ENCODE measurements around the gene AGAP1. TPM values are rescaled to one million over a fixed set of nuclear protein-coding genes. Genes with fewer than 3 reads are reported as not detected.
A peak's percentile ranks its signal among the peaks of the same experiment; 100 is the strongest.

AGAP1 gene
- total RNA-seq, 1 donor from 2014 or later, result 47.2 TPM

DNA sequence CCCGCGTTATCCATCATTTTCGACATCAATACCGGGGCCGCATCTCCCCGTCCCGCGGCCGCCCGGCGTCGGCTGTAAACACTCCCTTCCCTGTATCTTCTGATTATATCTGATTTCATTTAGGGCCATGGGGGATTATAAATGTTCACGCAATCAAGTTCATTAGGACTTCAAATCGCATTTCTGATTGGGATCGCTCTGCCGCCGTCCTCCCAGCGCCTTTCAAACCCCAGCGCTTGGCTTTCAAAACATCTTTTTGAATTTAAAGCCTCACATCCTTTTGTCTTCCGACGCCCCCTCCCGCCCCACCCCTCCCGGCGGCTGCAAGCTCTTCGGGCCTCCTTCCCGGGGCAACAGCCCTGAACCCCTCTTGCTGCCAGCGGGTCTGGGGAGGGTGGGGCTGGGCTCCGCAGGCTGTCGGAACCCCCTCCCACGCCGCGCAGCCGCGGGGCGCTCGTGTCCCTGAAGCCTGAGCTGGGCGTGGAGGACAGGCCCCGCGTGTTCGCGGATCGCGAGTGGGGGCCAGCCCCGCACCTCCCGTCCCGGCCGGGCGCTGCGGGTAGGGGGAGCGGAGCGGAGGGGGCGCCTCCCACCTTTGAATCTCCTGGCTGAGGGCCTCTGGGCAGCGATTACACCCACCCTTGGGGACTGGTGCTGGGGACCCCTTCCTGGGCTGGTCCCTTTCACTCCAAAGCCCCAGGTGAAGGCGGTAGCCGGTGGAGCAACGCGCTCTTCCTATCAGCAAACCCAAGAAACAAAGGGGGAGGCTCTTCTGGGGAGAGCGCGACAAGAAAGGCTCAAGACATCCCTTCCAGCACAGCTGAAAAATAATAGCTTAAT lies 685.6 kb downstream of the AGAP1 start:
- H3K27me3 Mint-ChIP-seq, result peaks cover 64% of the 10 kb centered on the region
- peaks cover 12% of the 10 kb centered on the region for H3K4me1 Mint-ChIP-seq (ENCODE audit: low read depth)
- TF ChIP-seq, protein P1, sequence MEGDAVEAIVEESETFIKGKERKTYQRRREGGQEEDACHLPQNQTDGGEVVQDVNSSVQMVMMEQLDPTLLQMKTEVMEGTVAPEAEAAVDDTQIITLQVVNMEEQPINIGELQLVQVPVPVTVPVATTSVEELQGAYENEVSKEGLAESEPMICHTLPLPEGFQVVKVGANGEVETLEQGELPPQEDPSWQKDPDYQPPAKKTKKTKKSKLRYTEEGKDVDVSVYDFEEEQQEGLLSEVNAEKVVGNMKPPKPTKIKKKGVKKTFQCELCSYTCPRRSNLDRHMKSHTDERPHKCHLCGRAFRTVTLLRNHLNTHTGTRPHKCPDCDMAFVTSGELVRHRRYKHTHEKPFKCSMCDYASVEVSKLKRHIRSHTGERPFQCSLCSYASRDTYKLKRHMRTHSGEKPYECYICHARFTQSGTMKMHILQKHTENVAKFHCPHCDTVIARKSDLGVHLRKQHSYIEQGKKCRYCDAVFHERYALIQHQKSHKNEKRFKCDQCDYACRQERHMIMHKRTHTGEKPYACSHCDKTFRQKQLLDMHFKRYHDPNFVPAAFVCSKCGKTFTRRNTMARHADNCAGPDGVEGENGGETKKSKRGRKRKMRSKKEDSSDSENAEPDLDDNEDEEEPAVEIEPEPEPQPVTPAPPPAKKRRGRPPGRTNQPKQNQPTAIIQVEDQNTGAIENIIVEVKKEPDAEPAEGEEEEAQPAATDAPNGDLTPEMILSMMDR (IDR thresholded peaks at IDR 0.05; ENCODE audit: unreplicated experiment), result no peak
- peak overlapping the region; percentile 27 for H3K27ac Mint-ChIP-seq
- peak overlapping the region; percentile 76 for H3K4me3 Mint-ChIP-seq (ENCODE audit: low read depth)
- H3K36me3 Mint-ChIP-seq (ENCODE audit: insufficient read depth), result no peaks in the 10 kb centered on the region
- no peak for DNase-seq (ENCODE audit: low spot score, unreplicated experiment)
- H3K9me3 Mint-ChIP-seq (ENCODE audit: low read depth), result no peaks in the 10 kb centered on the region

DNA sequence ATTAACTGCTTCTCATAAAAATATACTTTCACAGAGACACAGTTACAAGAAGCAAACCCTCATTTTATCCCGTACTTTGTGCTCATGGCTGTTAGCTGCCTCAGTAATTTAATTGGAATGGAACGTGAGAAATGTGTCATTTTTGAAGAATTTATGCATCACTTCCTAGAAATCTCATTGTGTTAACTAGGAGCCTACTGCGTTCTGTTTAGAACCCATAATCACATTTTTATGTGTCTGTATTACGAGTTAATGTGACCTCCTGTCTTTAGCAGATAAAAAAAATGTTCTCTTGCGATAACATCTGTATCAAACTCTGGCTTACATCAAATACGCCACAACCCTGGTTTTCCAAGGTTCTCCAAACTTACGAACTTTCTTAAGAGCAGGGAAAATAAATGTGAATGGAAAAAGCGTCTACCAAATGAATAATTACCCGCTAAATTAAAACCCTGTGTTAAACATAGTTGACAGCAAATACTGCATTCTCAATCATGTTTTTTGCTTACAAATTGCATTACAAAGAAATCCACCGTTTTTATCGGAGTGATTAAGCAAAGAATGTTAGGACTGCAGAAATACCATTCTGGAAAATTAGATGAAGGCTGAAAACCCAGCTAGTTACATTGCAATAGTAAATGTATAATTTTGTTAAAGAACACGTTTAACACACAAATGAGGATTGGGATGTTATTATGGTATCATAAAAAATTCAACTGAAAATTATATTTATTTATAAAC lies 686.4 kb downstream of the AGAP1 start:
- Mint-ChIP-seq H3K4me3 (ENCODE audit: low read depth) (no peak overlapping the region), H3K27ac (peak overlapping the region; percentile 27), H3K9me3 (ENCODE audit: low read depth) (peaks cover 4% of the 10 kb centered on the region), H3K4me1 (ENCODE audit: low read depth) (peaks cover 9% of the 10 kb centered on the region), H3K27me3 (peaks cover 56% of the 10 kb centered on the region), H3K36me3 (ENCODE audit: insufficient read depth) (no peaks in the 10 kb centered on the region)
- DNase-seq (ENCODE audit: low spot score, unreplicated experiment), result no peak
- TF ChIP-seq, protein P1 (IDR thresholded peaks at IDR 0.05; ENCODE audit: unreplicated experiment), result no peak

DNA sequence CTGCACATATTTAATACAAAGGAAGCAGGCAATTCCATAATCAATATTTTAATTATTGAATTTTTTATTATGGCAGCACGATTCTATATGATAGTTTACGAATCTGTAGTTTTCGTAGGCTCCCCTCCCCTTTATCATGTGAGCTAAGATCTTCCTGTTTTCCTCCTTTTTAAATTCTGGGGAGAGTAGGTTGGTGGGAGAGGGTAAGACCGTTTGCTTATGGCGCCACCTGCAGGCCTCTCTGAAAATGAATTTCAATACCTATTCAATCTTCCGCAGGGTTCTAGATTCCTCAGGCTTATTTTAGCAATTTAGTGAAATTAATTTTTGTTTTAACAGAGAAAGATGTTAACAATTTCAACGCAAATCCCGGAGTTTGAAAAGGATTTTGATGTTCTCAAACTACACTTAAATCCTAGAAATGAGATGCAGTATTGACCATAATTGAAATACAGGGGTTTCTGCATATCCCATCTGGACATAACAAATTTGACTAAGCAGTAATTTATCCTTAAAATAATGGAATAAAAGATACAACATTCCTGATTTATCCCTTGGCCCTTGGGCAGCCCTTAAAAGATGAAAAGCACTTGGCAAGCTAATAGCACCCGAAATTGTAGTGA lies 687.1 kb downstream of the AGAP1 start:
- H3K4me1 Mint-ChIP-seq (ENCODE audit: low read depth), result peaks cover 9% of the 10 kb centered on the region
- H3K36me3 Mint-ChIP-seq (ENCODE audit: insufficient read depth), result no peaks in the 10 kb centered on the region

More for the DNA sequence above, 687.1 kb downstream of the AGAP1 start:
- peak overlapping the region; percentile 63 for H3K27ac Mint-ChIP-seq
- peaks cover 9% of the 10 kb centered on the region for H3K9me3 Mint-ChIP-seq (ENCODE audit: low read depth)
- DNase-seq (ENCODE audit: low spot score, unreplicated experiment), result no peak
- H3K27me3 Mint-ChIP-seq, result peaks cover 49% of the 10 kb centered on the region
- TF ChIP-seq, protein P1 (IDR thresholded peaks at IDR 0.05; ENCODE audit: unreplicated experiment), result peak; percentile 92
- H3K4me3 Mint-ChIP-seq (ENCODE audit: low read depth), result no peak overlapping the region

All from progenitor cell of endocrine pancreas (in vitro differentiated cells).